ENCODE data around the gene HNRNPLL. TPM values are rescaled to one million over a fixed set of nuclear protein-coding genes. Genes with fewer than 3 reads are reported as not detected.

Gene HNRNPLL
- total RNA-seq, 1 experiment from 2014 or later: 73.8 TPM

- DNase-seq (ENCODE audit: low spot score): no peak
- Histone ChIP-seq H3K4me1 (ENCODE audit: insufficient read depth, low read length, poor library complexity, severe bottlenecking) (no peaks in the 10 kb centered on the region), H3K27me3 (replicated peaks; ENCODE audit: insufficient read depth, low read depth, low read length, poor library complexity) (no peaks in the 10 kb centered on the region), H3K9me3 (ENCODE audit: low read depth, low read length, poor library complexity, severe bottlenecking) (no peaks in the 10 kb centered on the region), H3K36me3 (ENCODE audit: insufficient read depth, low read length, poor library complexity, severe bottlenecking) (peaks cover 16% of the 10 kb centered on the region), H3K27ac (ENCODE audit: low read depth, low read length, poor library complexity, severe bottlenecking) (no peak overlapping the region), H3K4me3 (ENCODE audit: low read depth, low read length, poor library complexity, severe bottlenecking) (no peak overlapping the region)
- ChIA-PET POLR2A (ENCODE audit: low non-redundant PET) (no interaction called here), CTCF (no interaction called here)
- TF ChIP-seq CTCF (conservative IDR thresholded peaks at IDR 0.05; ENCODE audit: low read depth, low read length): no peak
- no peak for TF ChIP-seq EZH2 (IDR thresholded peaks at IDR 0.05; ENCODE audit: borderline replicate concordance, low read depth, low read length, poor library complexity, severe bottlenecking)
- intact Hi-C loops (cut with micrococcal nuclease; ENCODE audit: unreplicated experiment): no loop called here
- no TSS peak for BruUV-seq (replicated peaks)
These were observed 44.7 kb downstream of the HNRNPLL start for GRCh38 chr2:38557981-38558380.

DNA sequence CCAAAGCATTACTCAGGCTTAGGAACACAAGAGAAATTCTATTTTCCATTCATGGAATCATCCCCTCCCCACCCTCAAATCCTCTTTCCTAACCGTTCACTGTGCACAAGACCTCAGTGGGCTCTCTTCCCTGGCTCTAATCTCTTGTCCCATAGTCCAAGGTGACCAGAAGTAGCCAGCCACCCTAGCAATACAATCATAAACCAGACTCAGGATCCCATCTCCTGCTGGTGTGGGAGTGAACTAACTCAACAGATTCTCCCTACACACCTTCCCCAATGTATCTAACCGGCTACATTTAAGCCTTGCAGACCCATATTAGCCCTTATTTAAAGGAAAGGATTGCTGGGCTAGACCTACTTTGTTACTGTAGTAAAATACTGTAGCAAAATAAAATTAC lies 45.5 kb downstream of the HNRNPLL start:
- POLR2A ChIA-PET (ENCODE audit: low non-redundant PET): no interaction called here
- Histone ChIP-seq H3K27ac (ENCODE audit: low read depth, low read length, poor library complexity, severe bottlenecking) (no peak overlapping the region), H3K9me3 (ENCODE audit: low read depth, low read length, poor library complexity, severe bottlenecking) (no peaks in the 10 kb centered on the region), H3K36me3 (ENCODE audit: insufficient read depth, low read length, poor library complexity, severe bottlenecking) (peaks cover 14% of the 10 kb centered on the region), H3K27me3 (replicated peaks; ENCODE audit: insufficient read depth, low read depth, low read length, poor library complexity) (no peaks in the 10 kb centered on the region), H3K4me3 (ENCODE audit: low read depth, low read length, poor library complexity, severe bottlenecking) (no peak overlapping the region), H3K4me1 (ENCODE audit: insufficient read depth, low read length, poor library complexity, severe bottlenecking) (no peaks in the 10 kb centered on the region)
- no TSS peak for BruUV-seq (replicated peaks)
- TF ChIP-seq EZH2 (IDR thresholded peaks at IDR 0.05; ENCODE audit: borderline replicate concordance, low read depth, low read length, poor library complexity, severe bottlenecking) (no peak), CTCF (conservative IDR thresholded peaks at IDR 0.05; ENCODE audit: low read depth, low read length) (no peak)
- intact Hi-C loops (cut with micrococcal nuclease; ENCODE audit: unreplicated experiment): no loop called here
- CTCF ChIA-PET: no interaction called here
- DNase-seq (ENCODE audit: low spot score): no peak

GRCh38 chr2:38556006-38556801 lies 46.5 kb downstream of the HNRNPLL start:
- H3K27ac ChIP-seq (ENCODE audit: low read depth, low read length, poor library complexity, severe bottlenecking): no peak overlapping the region
- H3K9me3 ChIP-seq (ENCODE audit: low read depth, low read length, poor library complexity, severe bottlenecking): no peaks in the 10 kb centered on the region
- H3K36me3 ChIP-seq (ENCODE audit: insufficient read depth, low read length, poor library complexity, severe bottlenecking): peaks cover 11% of the 10 kb centered on the region
- DNase-seq (ENCODE audit: low spot score): no peak
- intact Hi-C loops (cut with micrococcal nuclease; ENCODE audit: unreplicated experiment): no loop called here
- H3K27me3 ChIP-seq (replicated peaks; ENCODE audit: insufficient read depth, low read depth, low read length, poor library complexity): no peaks in the 10 kb centered on the region
- TF ChIP-seq CTCF (conservative IDR thresholded peaks at IDR 0.05; ENCODE audit: low read depth, low read length): no peak
- no peak for TF ChIP-seq EZH2 (IDR thresholded peaks at IDR 0.05; ENCODE audit: borderline replicate concordance, low read depth, low read length, poor library complexity, severe bottlenecking)
- no peak overlapping the region for H3K4me3 ChIP-seq (ENCODE audit: low read depth, low read length, poor library complexity, severe bottlenecking)
- BruUV-seq (replicated peaks): no TSS peak
- ChIA-PET CTCF (no interaction called here), POLR2A (ENCODE audit: low non-redundant PET) (no interaction called here)
- H3K4me1 ChIP-seq (ENCODE audit: insufficient read depth, low read length, poor library complexity, severe bottlenecking): no peaks in the 10 kb centered on the region
